ENCODE measurements around the gene TMCO5A.

DNA sequence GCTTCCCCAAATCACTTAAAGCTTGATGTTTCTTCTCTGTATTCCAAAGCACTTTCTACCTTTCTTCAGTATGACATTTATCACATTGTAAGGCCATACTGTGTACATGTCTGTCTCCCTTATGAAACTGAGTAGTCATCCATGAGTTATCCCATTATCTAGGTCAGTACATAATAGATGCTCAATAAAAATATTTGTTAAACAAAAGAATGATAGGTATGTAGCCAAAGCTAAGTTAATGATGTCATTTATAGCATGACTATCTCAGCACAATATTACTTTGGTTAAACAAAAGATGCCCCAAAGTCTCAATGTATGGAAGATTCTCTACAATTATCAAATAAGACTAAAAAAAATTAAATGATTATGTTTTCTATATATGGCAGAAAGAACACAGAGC lies 3.1 kb upstream of the TMCO5A start:
- TF ChIP-seq, protein P1, sequence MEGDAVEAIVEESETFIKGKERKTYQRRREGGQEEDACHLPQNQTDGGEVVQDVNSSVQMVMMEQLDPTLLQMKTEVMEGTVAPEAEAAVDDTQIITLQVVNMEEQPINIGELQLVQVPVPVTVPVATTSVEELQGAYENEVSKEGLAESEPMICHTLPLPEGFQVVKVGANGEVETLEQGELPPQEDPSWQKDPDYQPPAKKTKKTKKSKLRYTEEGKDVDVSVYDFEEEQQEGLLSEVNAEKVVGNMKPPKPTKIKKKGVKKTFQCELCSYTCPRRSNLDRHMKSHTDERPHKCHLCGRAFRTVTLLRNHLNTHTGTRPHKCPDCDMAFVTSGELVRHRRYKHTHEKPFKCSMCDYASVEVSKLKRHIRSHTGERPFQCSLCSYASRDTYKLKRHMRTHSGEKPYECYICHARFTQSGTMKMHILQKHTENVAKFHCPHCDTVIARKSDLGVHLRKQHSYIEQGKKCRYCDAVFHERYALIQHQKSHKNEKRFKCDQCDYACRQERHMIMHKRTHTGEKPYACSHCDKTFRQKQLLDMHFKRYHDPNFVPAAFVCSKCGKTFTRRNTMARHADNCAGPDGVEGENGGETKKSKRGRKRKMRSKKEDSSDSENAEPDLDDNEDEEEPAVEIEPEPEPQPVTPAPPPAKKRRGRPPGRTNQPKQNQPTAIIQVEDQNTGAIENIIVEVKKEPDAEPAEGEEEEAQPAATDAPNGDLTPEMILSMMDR (IDR thresholded peaks at IDR 0.05), result no peak
- TF ChIP-seq POLR2A (IDR thresholded peaks at IDR 0.05), result no peak
